ENCODE results near the gene VEZT. TPM values are rescaled to one million over a fixed set of nuclear protein-coding genes. Genes with fewer than 3 reads are reported as not detected.

Gene VEZT
- total RNA-seq, 1 donor from 2014 or later, result 107 TPM

GRCh38 chr12:95213119-95213518 is 4.5 kb upstream of the VEZT start:
- peak overlapping the region; percentile 47 for H3K27ac Mint-ChIP-seq
- no peak for TF ChIP-seq CTCF (IDR thresholded peaks at IDR 0.05; ENCODE audit: unreplicated experiment)

DNA sequence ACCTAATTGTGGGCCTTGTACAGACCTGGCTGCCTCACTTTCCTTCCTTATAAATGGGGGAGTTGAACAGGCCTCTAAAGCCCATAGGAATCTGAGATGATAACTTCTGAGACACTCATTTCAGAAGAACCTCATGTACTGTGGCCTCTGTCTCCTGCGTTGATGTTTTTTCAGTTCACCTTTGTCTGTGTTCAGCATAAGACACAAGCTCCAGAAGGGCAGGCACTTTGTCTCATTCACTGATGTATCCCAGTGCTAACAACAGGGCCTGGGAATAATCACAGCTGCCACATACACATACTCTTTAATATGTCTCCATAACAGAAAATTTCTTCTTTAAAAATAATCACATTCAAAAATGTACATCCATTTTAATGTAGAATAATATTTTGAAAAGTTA is 3.7 kb upstream of the VEZT start:
- TF ChIP-seq CTCF (IDR thresholded peaks at IDR 0.05; ENCODE audit: unreplicated experiment), result no peak
- H3K4me3 Mint-ChIP-seq, result no peak overlapping the region
- DNase-seq (ENCODE audit: low spot score in 2 of 2, unreplicated experiment in 2 of 2), result no peak
- no peaks in the 10 kb centered on the region for H3K27me3 Mint-ChIP-seq (ENCODE audit: low read depth)
- H3K27ac Mint-ChIP-seq, result peak overlapping the region; percentile 37
- peaks cover 28% of the 10 kb centered on the region for H3K4me1 Mint-ChIP-seq
- peaks cover 2% of the 10 kb centered on the region for H3K36me3 Mint-ChIP-seq
- H3K9me3 Mint-ChIP-seq, result no peaks in the 10 kb centered on the region

More at GRCh38 chr12:95213119-95213518, 4.5 kb upstream of the VEZT start:
- Mint-ChIP-seq H3K4me3 (no peak overlapping the region), H3K4me1 (peaks cover 26% of the 10 kb centered on the region), H3K27me3 (ENCODE audit: low read depth) (no peaks in the 10 kb centered on the region), H3K9me3 (no peaks in the 10 kb centered on the region), H3K36me3 (peaks cover 2% of the 10 kb centered on the region)
- DNase-seq (ENCODE audit: low spot score in 2 of 2, unreplicated experiment in 2 of 2), result no peak

DNA sequence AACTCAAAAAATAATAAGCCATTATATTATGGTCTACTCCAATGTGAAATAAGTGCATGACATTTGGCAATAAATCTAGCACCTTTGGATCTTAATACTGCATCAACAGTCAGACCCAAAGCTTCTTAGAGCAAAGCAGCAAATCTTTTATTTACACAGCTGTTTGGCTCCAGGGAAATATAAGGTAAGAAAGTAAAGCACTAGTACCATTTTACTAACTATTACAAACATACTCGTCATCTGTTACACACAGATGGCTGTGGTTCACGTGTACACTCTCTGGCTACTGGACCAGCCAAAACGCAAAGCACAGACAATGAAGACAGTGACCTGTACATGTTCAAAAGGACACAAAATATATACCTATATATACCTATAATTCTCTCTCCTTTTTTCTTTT is 3.1 kb upstream of the VEZT start:
- no peaks in the 10 kb centered on the region for H3K9me3 Mint-ChIP-seq
- no peak overlapping the region for H3K27ac Mint-ChIP-seq
- no peaks in the 10 kb centered on the region for H3K36me3 Mint-ChIP-seq
- H3K4me1 Mint-ChIP-seq, result peaks cover 33% of the 10 kb centered on the region
- TF ChIP-seq CTCF (IDR thresholded peaks at IDR 0.05; ENCODE audit: unreplicated experiment), result no peak
- no peak overlapping the region for H3K4me3 Mint-ChIP-seq
- no peak for DNase-seq (ENCODE audit: low spot score in 2 of 2, unreplicated experiment in 2 of 2)
- H3K27me3 Mint-ChIP-seq (ENCODE audit: low read depth), result no peaks in the 10 kb centered on the region

DNA sequence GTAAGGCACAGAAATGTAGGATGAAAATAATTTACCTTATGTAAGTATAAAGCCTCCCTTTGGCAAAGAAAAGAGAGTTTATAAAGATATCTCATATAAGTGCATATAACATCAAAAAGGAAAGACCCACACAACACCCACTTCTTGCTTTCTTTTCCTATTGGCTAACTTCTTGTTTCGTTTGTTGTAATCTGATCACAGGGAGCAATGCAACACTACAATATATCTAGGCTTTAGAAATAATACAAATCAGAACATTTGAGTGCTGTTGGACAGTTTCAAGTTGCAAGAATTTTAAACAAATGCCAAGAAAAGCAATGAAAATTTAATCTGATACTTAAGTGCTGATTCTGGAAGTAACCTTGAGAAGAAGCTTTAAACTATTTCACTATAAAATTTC is 1.7 kb upstream of the VEZT start:
- no peak for TF ChIP-seq CTCF (IDR thresholded peaks at IDR 0.05; ENCODE audit: unreplicated experiment)
- DNase-seq (ENCODE audit: low spot score in 2 of 2, unreplicated experiment in 2 of 2), result no peak
- Mint-ChIP-seq H3K27me3 (ENCODE audit: low read depth) (no peaks in the 10 kb centered on the region), H3K36me3 (peaks cover 1% of the 10 kb centered on the region), H3K9me3 (no peaks in the 10 kb centered on the region), H3K27ac (peak overlapping the region; percentile 98), H3K4me1 (peaks cover 44% of the 10 kb centered on the region), H3K4me3 (peak overlapping the region; percentile 91)

DNA sequence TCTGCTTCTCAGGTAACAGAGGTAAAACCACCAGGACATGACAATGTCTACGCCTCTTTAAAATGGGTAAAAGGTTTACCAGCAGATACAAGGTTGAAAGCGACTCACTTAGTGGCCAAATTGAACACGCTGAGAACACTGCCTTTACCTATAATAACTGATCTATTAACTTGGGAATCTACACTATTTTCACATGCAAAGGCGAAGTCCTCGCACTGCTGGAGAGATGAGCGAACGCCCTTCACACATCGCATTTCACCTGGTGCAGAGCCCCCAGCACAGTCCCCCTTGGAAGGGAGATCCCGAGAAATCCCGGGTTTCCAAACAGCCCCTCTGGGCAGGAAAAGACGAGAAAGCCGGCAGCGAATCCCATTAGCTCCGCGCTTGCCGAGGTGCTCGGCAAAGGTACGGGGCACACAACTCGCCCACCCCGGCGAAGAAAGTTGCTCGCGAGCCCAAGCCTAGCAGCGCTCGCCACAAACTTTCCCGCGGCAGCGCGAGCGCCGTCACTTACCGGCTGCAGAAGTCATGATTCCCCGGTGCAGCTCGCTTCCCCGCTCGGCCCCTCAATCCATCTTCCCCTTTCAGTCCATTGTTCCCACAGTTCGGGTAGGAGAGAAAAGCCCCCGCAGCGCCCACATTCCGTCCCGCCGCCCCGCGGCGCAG is 763 bp upstream of the VEZT start:
- peak overlapping the region; percentile 98 for H3K27ac Mint-ChIP-seq
- DNase-seq (ENCODE audit: low spot score in 2 of 2, unreplicated experiment in 2 of 2), result no peak
- H3K9me3 Mint-ChIP-seq, result no peaks in the 10 kb centered on the region
- no peaks in the 10 kb centered on the region for H3K27me3 Mint-ChIP-seq (ENCODE audit: low read depth)
- peak overlapping the region; percentile 91 for H3K4me3 Mint-ChIP-seq
- peaks cover 46% of the 10 kb centered on the region for H3K4me1 Mint-ChIP-seq
- TF ChIP-seq CTCF (IDR thresholded peaks at IDR 0.05; ENCODE audit: unreplicated experiment), result no peak
- H3K36me3 Mint-ChIP-seq, result peaks cover 3% of the 10 kb centered on the region
